H9 (cell line): Measurements from ENCODE around the gene FIBP. TPM values are rescaled to one million over a fixed set of nuclear protein-coding genes. Genes with fewer than 3 reads are reported as not detected.

ENCODE experiments used
- DNase-seq: peaks from one replicate; pipeline ENCODE4 v3.0.0-alpha.2; 2017
- H2AFZ ChIP-seq: one replicate; pipeline ENCODE4 v1.6.1; 2013; ENCODE audit warnings: mild to moderate bottlenecking, low read length, control low read depth, moderate library complexity
- H2AK5ac ChIP-seq: 2 replicates; pipeline ENCODE4 v1.6.1; 2013; ENCODE audit warnings: low read length, control low read depth, mixed read lengths; ENCODE audit not compliant: insufficient read length
- H2BK120ac ChIP-seq: one replicate; pipeline ENCODE4 v1.6.1; 2013; ENCODE audit warnings: low read depth, mild to moderate bottlenecking, low read length, control low read depth, inconsistent platforms; ENCODE audit not compliant: poor library complexity, severe bottlenecking
- H2BK12ac ChIP-seq: 2 replicates; pipeline ENCODE4 v1.6.1; 2013; ENCODE audit warnings: low read length, control low read depth, mixed read lengths, low read depth; ENCODE audit not compliant: insufficient read length
- H2BK15ac ChIP-seq: 2 replicates; pipeline ENCODE4 v1.6.1; 2013; ENCODE audit warnings: low read depth, low read length, control low read depth
- H2BK20ac ChIP-seq: one replicate; pipeline ENCODE4 v1.6.1; 2013; ENCODE audit warnings: low read depth, mild to moderate bottlenecking, low read length, control low read depth, inconsistent platforms; ENCODE audit not compliant: poor library complexity, severe bottlenecking
- H2BK5ac ChIP-seq: 2 replicates; pipeline ENCODE4 v1.6.1; 2013; ENCODE audit warnings: low read length, control low read depth, mixed read lengths; ENCODE audit not compliant: insufficient read length
- H3K14ac ChIP-seq: 2 replicates; pipeline ENCODE4 v1.6.1; 2013; ENCODE audit warnings: low read length, control low read depth; ENCODE audit not compliant: insufficient read depth
- H3K18ac ChIP-seq: 2 replicates; pipeline ENCODE4 v1.6.1; 2013; ENCODE audit warnings: low read depth, mild to moderate bottlenecking, mixed read lengths, low read length, control low read depth; ENCODE audit not compliant: insufficient read length
- H3K23ac ChIP-seq: 2 replicates; pipeline ENCODE4 v1.6.1; 2013; ENCODE audit warnings: low read length, control low read depth, mixed read lengths, low read depth; ENCODE audit not compliant: insufficient read length
- H3K23me2 ChIP-seq: 2 replicates; pipeline ENCODE4 v1.6.1; 2013; ENCODE audit warnings: low read depth, mild to moderate bottlenecking, mixed read lengths, low read length, control low read depth; ENCODE audit not compliant: insufficient read length, poor library complexity, severe bottlenecking
- H3K27ac ChIP-seq: 2 replicates; pipeline ENCODE4 v1.5.1; 2013; ENCODE audit warnings: low read length, control low read depth, mixed read lengths, low read depth; ENCODE audit not compliant: insufficient read length
- H3K27me3 ChIP-seq: 2 replicates; pipeline ENCODE4 v1.6.1; 2013; ENCODE audit warnings: low read length, control low read depth, inconsistent platforms; ENCODE audit not compliant: insufficient read depth
- H3K4ac ChIP-seq: 2 replicates; pipeline ENCODE4 v1.6.1; 2013; ENCODE audit warnings: low read depth, mild to moderate bottlenecking, control low read depth, inconsistent platforms, low read length, moderate library complexity
- H3K4me1 ChIP-seq: 2 replicates; pipeline ENCODE4 v1.6.1; 2013; ENCODE audit warnings: low read length, control low read depth, inconsistent platforms; ENCODE audit not compliant: insufficient read depth
- H3K4me2 ChIP-seq: 2 replicates; pipeline ENCODE4 v1.6.1; 2013; ENCODE audit warnings: low read length, control low read depth, mixed read lengths; ENCODE audit not compliant: insufficient read length, insufficient read depth
- H3K56ac ChIP-seq: 2 replicates; pipeline ENCODE4 v1.6.1; 2013; ENCODE audit warnings: low read depth, mild to moderate bottlenecking, mixed read lengths, low read length, control low read depth; ENCODE audit not compliant: insufficient read length
- H3K79me1 ChIP-seq: 2 replicates; pipeline ENCODE4 v1.6.1; 2013; ENCODE audit warnings: low read depth, mild to moderate bottlenecking, moderate library complexity, low read length, control low read depth, inconsistent platforms; ENCODE audit not compliant: insufficient read depth, poor library complexity, severe bottlenecking
- H3K79me2 ChIP-seq: 2 replicates; pipeline ENCODE4 v1.6.1; 2013; ENCODE audit warnings: low read length, control low read depth, inconsistent platforms; ENCODE audit not compliant: insufficient read depth
- H3K9ac ChIP-seq: 2 replicates; pipeline ENCODE4 v1.6.1; 2013; ENCODE audit warnings: low read length, control low read depth, mixed read lengths; ENCODE audit not compliant: insufficient read length; ENCODE audit errors: extremely low read depth
- H3K9me3 ChIP-seq: one replicate; pipeline ENCODE4 v1.6.1; 2013; ENCODE audit warnings: low read depth, low read length, inconsistent platforms; ENCODE audit not compliant: control insufficient read depth
- H3T11ph ChIP-seq: one replicate; pipeline ENCODE4 v1.6.1; 2013; ENCODE audit warnings: mild to moderate bottlenecking, low read length, control low read depth, inconsistent platforms
- H4K20me1 ChIP-seq: one replicate; pipeline ENCODE4 v1.6.1; 2013; ENCODE audit not compliant: control insufficient read depth, insufficient read length, insufficient read depth
- H4K5ac ChIP-seq: 2 replicates; pipeline ENCODE4 v1.6.1; 2013; ENCODE audit warnings: low read depth, mild to moderate bottlenecking, mixed read lengths, low read length, control low read depth; ENCODE audit not compliant: insufficient read length
- H4K8ac ChIP-seq: replicated peaks from 2 replicates; pipeline ENCODE4 v1.6.1; 2013; ENCODE audit warnings: low read length, control low read depth, mixed read lengths, low read depth; ENCODE audit not compliant: insufficient read length
- H4K91ac ChIP-seq: 2 replicates; pipeline ENCODE4 v1.6.1; 2013; ENCODE audit warnings: low read depth, mild to moderate bottlenecking, moderate library complexity, mixed read lengths, low read length, control low read depth; ENCODE audit not compliant: insufficient read length
- H3K27ac Mint-ChIP-seq, 3 experiments: 2 replicates in 2 of 3; 3 replicates in 1 of 3; pipeline ENCODE4 v1.8.0; 2020 to 2021; ENCODE audit warnings: mixed read lengths in 3 of 3, mild to moderate bottlenecking in 1 of 3, moderate library complexity in 1 of 3
- H3K27me3 Mint-ChIP-seq: 2 replicates; pipeline ENCODE4 v1.8.0; 2021; ENCODE audit warnings: low read depth, mild to moderate bottlenecking, moderate library complexity, mixed read lengths
- H3K36me3 Mint-ChIP-seq, 3 experiments: 2 replicates in 2 of 3; 3 replicates in 1 of 3; pipeline ENCODE4 v1.8.0; 2020 to 2021; ENCODE audit warnings: low read depth in 3 of 3, mixed read lengths in 3 of 3; ENCODE audit not compliant: insufficient read depth in 1 of 3
- H3K4me1 Mint-ChIP-seq, 2 experiments: 2 replicates each; pipeline ENCODE4 v1.8.0; 2020; ENCODE audit warnings: mixed read lengths in 2 of 2
- H3K4me3 Mint-ChIP-seq, 2 experiments: 2 replicates in 1 of 2; 3 replicates in 1 of 2; pipeline ENCODE4 v1.8.0; 2020 to 2021; ENCODE audit warnings: mild to moderate bottlenecking in 2 of 2, mixed read lengths in 2 of 2, moderate library complexity in 1 of 2
- H3K9me3 Mint-ChIP-seq, 2 experiments: 2 replicates in 1 of 2; 3 replicates in 1 of 2; pipeline ENCODE4 v1.8.0; 2020; ENCODE audit warnings: mild to moderate bottlenecking in 2 of 2, mixed read lengths in 2 of 2, moderate library complexity in 1 of 2
- CTCF ChIP-seq: fragments of 200-600 bp; sonication (generic); conservative IDR thresholded peaks from 3 replicates; pipeline ENCODE4 v1.8.0; 2021; ENCODE audit warnings: antibody characterized with exemption, mild to moderate bottlenecking
- WGBS: extraction: QIAGEN DNeasy Blood & Tissue Kit; methylation state at CpG from one replicate; pipeline ENCODE4 v1.1.7; 2013; ENCODE audit warnings: missing lambda C conversion rate, low lambda C conversion rate, mixed read lengths; ENCODE audit not compliant: insufficient read length; ENCODE audit errors: extremely low coverage; 5-methylcytosine and 5-hydroxymethylcytosine counted together
- total RNA-seq: library from RNA; stranded (reverse); gene quantifications from 2 replicates; pipeline ENCODE4 v1.2.1, GENCODE V29; 2021

The FIBP gene
- total RNA-seq, 1 experiment from 2014 or later, result 87.0 TPM

- Histone ChIP-seq H2BK15ac (no peak overlapping the region), H3K79me2 (no peaks in the 10 kb centered on the region; the same call in 1 of the 2 replicates), H4K8ac (no peak overlapping the region), H3K23me2 (peaks cover 20% of the 10 kb centered on the region), H2BK120ac (no peak overlapping the region), H3K27me3 (peaks cover 5% of the 10 kb centered on the region; the same call in 1 of the 2 replicates), H3T11ph (no peak overlapping the region), H4K91ac (no peak overlapping the region), H3K4ac (no peak overlapping the region), H3K56ac (no peak overlapping the region), H3K9ac (no peak overlapping the region), H2BK5ac (no peak overlapping the region), H3K9me3 (no peaks in the 10 kb centered on the region), H2AK5ac (no peak overlapping the region), H3K4me1 (no peaks in the 10 kb centered on the region), H3K14ac (no peak overlapping the region), H3K79me1 (no peaks in the 10 kb centered on the region), H2BK20ac (no peak overlapping the region), H2BK12ac (no peak overlapping the region), H3K4me2 (no peak overlapping the region), H3K18ac (no peak overlapping the region), H3K23ac (no peak overlapping the region), H2AFZ (no peak overlapping the region), H3K27ac (no peak overlapping the region), H4K20me1 (no peaks in the 10 kb centered on the region), H4K5ac (no peak overlapping the region)
- peaks cover 29% of the 10 kb centered on the region for H3K27me3 Mint-ChIP-seq
- H3K4me1 Mint-ChIP-seq, result peaks cover 21 to 29% of the 10 kb centered on the region in 2 experiments
- TF ChIP-seq CTCF, result no peak
- WGBS, result no CpG with 5 or more reads among the region's 5 CpGs
- peaks cover 0 to 37% (median 0%) of the 10 kb centered on the region in 3 experiments; a peak in 2 of 7 replicates for H3K36me3 Mint-ChIP-seq
- DNase-seq, result no peak
- H3K9me3 Mint-ChIP-seq, result no peaks in the 10 kb centered on the region
- H3K4me3 Mint-ChIP-seq, result no peak overlapping the region
- H3K27ac Mint-ChIP-seq, result no peak overlapping the region; a peak in 1 of 7 replicates
Observed at GRCh38 chr11:65895482-65895981, 7.3 kb upstream of the FIBP start.
